ENCODE measurements around the gene CSAD. TPM values are rescaled to one million over a fixed set of nuclear protein-coding genes. Genes with fewer than 3 reads are reported as not detected.

The CSAD gene
- total RNA-seq, 1 experiment from 2014 or later = 15.4 TPM

GRCh38 chr12:53221203-53222080 lies 40.7 kb upstream of the CSAD start:
- peak; percentile 76 for TF ChIP-seq POLR2AphosphoS5 (IDR thresholded peaks at IDR 0.05; ENCODE audit: low read depth, low read length)
- peak; percentile 71; the same call in 1 of the 2 replicates for TF ChIP-seq CTCF (IDR thresholded peaks at IDR 0.05)
- TF ChIP-seq REST (IDR thresholded peaks at IDR 0.05; ENCODE audit: insufficient read depth in 1 of 2, low read depth in 2 of 2, low read length in 1 of 2) = no peak
- 0 out of 2 replicates have a peak, but pooled peaks have one; percentile 10 for TF ChIP-seq SIN3A (IDR thresholded peaks at IDR 0.05; ENCODE audit: borderline replicate concordance, insufficient read depth, low read depth, low read length)
- no peak for TF ChIP-seq TCF7L2 (IDR thresholded peaks at IDR 0.05; ENCODE audit: low read depth, low read length)
- DNase-seq (ENCODE audit: low read depth, low spot score) (no peak), ATAC-seq (peak; percentile 46)
- Histone ChIP-seq H3K9me3 (ENCODE audit: control insufficient read depth, insufficient read depth, low read depth, low read length) (no peaks in the 10 kb centered on the region), H3K27ac (ENCODE audit: low read length) (peak overlapping the region; percentile 99), H3K4me3 (ENCODE audit: low read depth in 2 of 2, low read length in 2 of 2) (peak overlapping the region; percentile 78 to 79), H3K4me1 (ENCODE audit: control insufficient read depth, insufficient read depth, low read length) (peaks cover 55% of the 10 kb centered on the region), H3K27me3 (ENCODE audit: control insufficient read depth, insufficient read depth, low read length) (no peaks in the 10 kb centered on the region), H3K36me3 (ENCODE audit: control insufficient read depth, insufficient read depth, low read length) (no peaks in the 10 kb centered on the region)
- POLR2A ChIA-PET = interaction anchor here (0.7 kb wide), 1 partner anchor 57 kb away, joined by 6 read pairs; no protein-coding TSS in a partner anchor
- intact Hi-C loops (cut with micrococcal nuclease; ENCODE audit: unreplicated experiment) = no loop called here
- in situ Hi-C loops (cut with HindIII; ENCODE audit: low pct_unique_long_range_greater_than_20kb, low sequenced_read_pairs) = no loop called here
- CTCF ChIA-PET = interaction anchor here (0.6 to 0.7 kb wide), 2 partner anchors 65 to 67 kb away, joined by 3 read pairs; no protein-coding TSS in a partner anchor
- BruUV-seq (replicated peaks) = no TSS peak

GRCh38 chr12:53220694-53221202 lies 40.0 kb upstream of the CSAD start:
- TF ChIP-seq SIN3A (IDR thresholded peaks at IDR 0.05; ENCODE audit: borderline replicate concordance, insufficient read depth, low read depth, low read length) (peak; percentile 29; the same call in 1 of the 2 replicates), CTCF (IDR thresholded peaks at IDR 0.05) (no peak), TCF7L2 (IDR thresholded peaks at IDR 0.05; ENCODE audit: low read depth, low read length) (no peak), POLR2AphosphoS5 (IDR thresholded peaks at IDR 0.05; ENCODE audit: low read depth, low read length) (no peak)
- in situ Hi-C loops (cut with HindIII; ENCODE audit: low pct_unique_long_range_greater_than_20kb, low sequenced_read_pairs) = no loop called here
- H3K27me3 ChIP-seq (ENCODE audit: control insufficient read depth, insufficient read depth, low read length) = no peaks in the 10 kb centered on the region
- peaks cover 61% of the 10 kb centered on the region for H3K4me1 ChIP-seq (ENCODE audit: control insufficient read depth, insufficient read depth, low read length)
- H3K4me3 ChIP-seq (ENCODE audit: low read depth in 2 of 2, low read length in 2 of 2) = peak overlapping the region; percentile 78 to 79
- ATAC-seq (peak; percentile 81), DNase-seq (ENCODE audit: low read depth, low spot score) (no peak)
- H3K36me3 ChIP-seq (ENCODE audit: control insufficient read depth, insufficient read depth, low read length) = no peaks in the 10 kb centered on the region
- intact Hi-C loops (cut with micrococcal nuclease; ENCODE audit: unreplicated experiment) = no loop called here
- BruUV-seq (replicated peaks) = no TSS peak
- peak overlapping the region; percentile 99 for H3K27ac ChIP-seq (ENCODE audit: low read length)
- CTCF ChIA-PET = interaction anchor here (0.6 to 1.1 kb wide), 7 partner anchors 13 to 101 kb away, joined by 3 to 4 read pairs (median 3); partner anchors contain the start of gene AAAS
- POLR2A ChIA-PET = interaction anchor here (0.7 to 1.1 kb wide), 2 partner anchors 40 to 58 kb away, joined by 6 to 17 read pairs; partner anchors contain the start of genes CSAD and ZNF740
- no peaks in the 10 kb centered on the region for H3K9me3 ChIP-seq (ENCODE audit: control insufficient read depth, insufficient read depth, low read depth, low read length)
